Right ventricle myocardium superior (tissue), 1 donor: Measurements from ENCODE around the gene ABCD1. TPM values are rescaled to one million over a fixed set of nuclear protein-coding genes. Genes with fewer than 3 reads are reported as not detected.

Experiments
- ATAC-seq: fragments of 200-7000 bp; cut with Tn5 transposase; one replicate; pipeline ENCODE4 v1.9.1; 2020; ENCODE audit warnings: mild to moderate bottlenecking; ENCODE audit not compliant: poor library complexity
- DNase-seq: peaks from one replicate; pipeline ENCODE4 v3.0.0-alpha.2; 2020
- intact Hi-C: fragments of 100-400 bp; cut with DNase I; formaldehyde crosslinking; loops from one replicate; pipeline ENCODE4 v1.11.2; 2022
- total RNA-seq: library from RNA; stranded (reverse); fragmentation: NEBNext Ultra II Directional; extraction: Animal tissue kit (Norgen Biotek cat#: 25700); gene quantifications from one replicate; pipeline ENCODE4 v1.2.1, GENCODE V29; 2021
- donor health status: DM: no; HTN: yes; CAD: no; lungs with severe emphysema.

Gene ABCD1
- total RNA-seq, 1 donor from 2014 or later: 14.7 TPM

DNA sequence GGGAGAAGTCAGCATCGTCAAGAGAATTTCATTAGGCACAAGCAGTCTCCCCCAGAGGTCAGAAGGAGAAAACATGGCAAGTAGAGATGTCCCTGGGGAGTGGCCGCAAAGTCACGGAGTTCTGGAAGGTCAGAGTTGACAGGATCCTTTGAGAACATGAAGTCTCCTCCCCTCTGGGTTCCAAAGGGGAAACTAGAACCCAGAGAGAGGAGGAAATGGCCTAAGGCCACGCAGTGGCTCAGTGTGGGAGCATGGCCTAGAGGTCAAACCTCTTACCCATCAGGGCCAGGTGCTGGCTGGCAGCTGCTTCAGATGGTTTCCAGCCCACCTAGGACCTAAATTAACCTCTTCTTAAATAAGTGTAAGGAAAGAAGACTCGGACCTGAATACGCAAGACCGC lies 68.6 kb downstream of the ABCD1 start:
- intact Hi-C loops: loop anchor here (10.0 kb wide), 1 partner anchor 152 kb away; the partner anchor contains the start of gene RENBP
- no peak for DNase-seq
- no peak for ATAC-seq

Other genes starting within 250 kb of the ABCD1 start
- gene BGN, start 229.9 kb upstream of the ABCD1 start, total RNA-seq: 35.3 TPM
- not detected for gene ATP2B3, start 207.2 kb upstream of the ABCD1 start, total RNA-seq
- gene CCNQ, start 125.7 kb upstream of the ABCD1 start, total RNA-seq: 40.7 TPM
- not detected for gene DUSP9, start 77.7 kb upstream of the ABCD1 start, total RNA-seq
- gene PNCK, start 51.0 kb upstream of the ABCD1 start, total RNA-seq: 8.1 TPM
- 192 TPM for gene SLC6A8, start 36.9 kb upstream of the ABCD1 start, total RNA-seq
- 86.4 TPM for gene BCAP31, start 469 bp upstream of the ABCD1 start, total RNA-seq
- gene PLXNB3, start 39.4 kb downstream of the ABCD1 start, total RNA-seq: 1.5 TPM
- 38.0 TPM for gene SRPK3, start 56.2 kb downstream of the ABCD1 start, total RNA-seq
- gene IDH3G, start 69.5 kb downstream of the ABCD1 start, total RNA-seq: 76.9 TPM
- 129 TPM for gene SSR4, start 69.8 kb downstream of the ABCD1 start, total RNA-seq
- 2.6 TPM for gene PDZD4, start 105.7 kb downstream of the ABCD1 start, total RNA-seq
- 5.3 TPM for gene L1CAM, start 161.3 kb downstream of the ABCD1 start, total RNA-seq
- gene AVPR2, start 179.8 kb downstream of the ABCD1 start, total RNA-seq: 4.1 TPM
- gene ARHGAP4, start 201.4 kb downstream of the ABCD1 start, total RNA-seq: 10.3 TPM
- gene NAA10, start 210.2 kb downstream of the ABCD1 start, total RNA-seq: 70.4 TPM
- 11.1 TPM for gene RENBP, start 219.8 kb downstream of the ABCD1 start, total RNA-seq
- gene HCFC1, start 247.0 kb downstream of the ABCD1 start, total RNA-seq: 24.7 TPM
- gene TMEM187, start 247.9 kb downstream of the ABCD1 start, total RNA-seq: 7.1 TPM